Mucosa of gallbladder (tissue), 1 donor: ENCODE results near the gene PLS1. TPM values are rescaled to one million over a fixed set of nuclear protein-coding genes. Genes with fewer than 3 reads are reported as not detected.
"Not testable (repeated sequence)": the region's sequence is repeated elsewhere in the genome, so short reads cannot be mapped to it uniquely, and the experiment has no call there.

ENCODE experiments used
- DNase-seq: peaks from one replicate; pipeline ENCODE4 v3.0.0-alpha.2; 2020; ENCODE audit warnings: low spot score
- total RNA-seq: library from RNA; stranded (reverse); gene quantifications from one replicate; pipeline ENCODE4 v1.2.1, GENCODE V29; 2021
- donor health status: DM: no; HTN: no; CAD: no.

The PLS1 gene
- total RNA-seq, 1 donor from 2014 or later: 81.0 TPM

GRCh38 chr3:142595581-142595950, 627 bp upstream of the PLS1 start:
- peak; percentile 19 for DNase-seq

GRCh38 chr3:142596726-142597088, 514 bp downstream of the PLS1 start:
- no peak for DNase-seq

GRCh38 chr3:142597906-142598305, 1.7 kb downstream of the PLS1 start:
- DNase-seq: no peak

GRCh38 chr3:142601713-142602112, 5.5 kb downstream of the PLS1 start:
- no peak for DNase-seq

- no peak for DNase-seq
Measured at GRCh38 chr3:142602619-142603385, 6.6 kb downstream of the PLS1 start.

- not testable (repeated sequence) for DNase-seq
Measured at GRCh38 chr3:142603386-142603705, 7.2 kb downstream of the PLS1 start.

- no peak for DNase-seq
Measured at GRCh38 chr3:142604940-142605339, 8.7 kb downstream of the PLS1 start.

GRCh38 chr3:142608631-142609030, 12.4 kb downstream of the PLS1 start:
- DNase-seq: no peak

- DNase-seq: no peak
Measured at GRCh38 chr3:142609136-142609535, 12.9 kb downstream of the PLS1 start.

GRCh38 chr3:142611206-142611605, 15.0 kb downstream of the PLS1 start:
- DNase-seq: no peak

- no peak for DNase-seq
Measured at GRCh38 chr3:142613491-142613890, 17.3 kb downstream of the PLS1 start.

- no peak for DNase-seq
Measured at GRCh38 chr3:142614059-142614626, 17.9 kb downstream of the PLS1 start.

- no peak for DNase-seq
Measured at GRCh38 chr3:142615171-142615570, 19.0 kb downstream of the PLS1 start.

GRCh38 chr3:142618917-142619461, 22.8 kb downstream of the PLS1 start:
- DNase-seq: peak; percentile 47

GRCh38 chr3:142622405-142622804, 26.2 kb downstream of the PLS1 start:
- no peak for DNase-seq

GRCh38 chr3:142623194-142623593, 27.0 kb downstream of the PLS1 start:
- DNase-seq: no peak

- DNase-seq: no peak
Measured at GRCh38 chr3:142624341-142625152, 28.4 kb downstream of the PLS1 start.

GRCh38 chr3:142625153-142625440, 28.9 kb downstream of the PLS1 start:
- DNase-seq: no peak

GRCh38 chr3:142626971-142627370, 30.8 kb downstream of the PLS1 start:
- DNase-seq: no peak

GRCh38 chr3:142628801-142629200, 32.6 kb downstream of the PLS1 start:
- DNase-seq: no peak

- DNase-seq: no peak
Measured at GRCh38 chr3:142633073-142633472, 36.9 kb downstream of the PLS1 start.

- no peak for DNase-seq
Measured at GRCh38 chr3:142636050-142636449, 39.9 kb downstream of the PLS1 start.

- no peak for DNase-seq
Measured at GRCh38 chr3:142636664-142637063, 40.5 kb downstream of the PLS1 start.
